Activated CD4-positive, CD25-positive, alpha-beta regulatory T cell treated with anti-CD3 and anti-CD28 coated beads, Interleukin-2, amount 50 U/mL, for 16 hours (primary cell): ENCODE data around the gene RCSD1.
"Not testable (repeated sequence)": the region's sequence is repeated elsewhere in the genome, so short reads cannot be mapped to it uniquely, and the experiment has no call there.

Source experiments
- DNase-seq: peaks from one replicate; pipeline ENCODE4 v3.0.0-alpha.2; 2020; ENCODE audit warnings: low read depth, low spot score

Gene RCSD1

GRCh38 chr1:167629681-167630567 is at the start of gene RCSD1:
Gene RCSD1 (plus strand): TSS chr1:167630232. CDS start chr1:167630424, 192 bp downstream.
- DNase-seq, result peak; percentile 48

GRCh38 chr1:167582064-167582463 is 48.0 kb upstream of the RCSD1 start:
- DNase-seq, result no peak

DNA sequence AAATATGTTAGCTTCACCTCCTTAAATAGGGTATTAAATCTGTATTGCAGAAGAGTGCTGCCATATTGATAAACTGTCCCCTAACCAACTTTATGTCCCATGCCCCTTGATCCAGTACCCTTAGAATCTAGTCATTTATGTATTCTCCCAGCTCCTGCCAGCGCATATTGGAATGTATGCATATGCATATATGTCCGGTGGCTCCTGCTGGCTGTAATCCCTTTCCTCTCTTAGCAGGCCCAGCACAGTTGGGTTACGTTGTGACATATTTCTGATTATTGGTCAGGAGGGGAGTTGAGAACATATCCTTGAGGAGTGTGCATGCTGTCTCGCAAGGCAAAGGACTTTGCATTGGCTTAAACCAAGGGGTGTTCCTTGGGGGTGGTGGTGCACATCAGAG is 47.3 kb upstream of the RCSD1 start:
- no peak for DNase-seq

DNA sequence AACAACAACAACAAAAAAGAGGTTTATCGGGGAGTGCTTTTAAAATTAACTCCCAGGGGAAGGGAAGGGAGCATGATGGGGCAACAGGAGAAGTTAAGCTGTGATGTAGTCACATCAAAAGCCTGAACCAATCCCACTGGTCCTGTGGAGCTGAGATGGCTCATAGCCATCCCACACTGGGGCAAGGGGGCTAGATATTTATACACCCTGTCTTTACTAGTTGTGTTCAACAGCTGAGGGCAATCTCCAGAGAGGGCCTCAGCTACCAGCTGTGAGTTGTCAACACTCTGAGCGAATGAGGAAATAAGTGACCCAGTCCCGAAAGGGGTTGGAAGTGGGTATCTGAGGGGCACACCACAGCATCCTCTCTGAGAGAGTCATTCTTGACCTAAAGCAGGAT is 45.5 kb upstream of the RCSD1 start:
- DNase-seq, result no peak

- DNase-seq, result no peak
These were observed 42.7 kb upstream of the RCSD1 start for GRCh38 chr1:167587342-167587741.

DNA sequence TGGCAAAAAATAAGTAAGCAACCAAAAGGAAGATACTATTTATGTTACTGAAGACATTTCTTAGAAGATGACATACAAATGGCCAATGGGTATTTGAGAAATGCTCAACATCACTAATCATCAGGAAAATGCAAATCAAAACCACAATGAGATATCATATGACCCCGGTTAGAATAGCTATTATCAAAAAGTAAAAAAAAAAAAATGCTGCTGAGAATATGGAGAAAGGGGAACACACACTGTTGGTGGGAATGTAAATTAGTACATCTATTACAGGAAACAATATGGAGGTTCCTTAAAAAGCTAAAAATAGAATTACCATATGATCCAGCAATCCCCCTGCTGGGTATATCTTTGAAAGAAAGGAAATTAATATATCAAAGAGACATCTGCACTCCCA is 42.2 kb upstream of the RCSD1 start:
- DNase-seq, result no peak

- DNase-seq, result no peak
These were observed 41.7 kb upstream of the RCSD1 start for GRCh38 chr1:167588361-167588760.

- DNase-seq, result no peak
These were observed 37.6 kb upstream of the RCSD1 start for GRCh38 chr1:167592475-167592874.

DNA sequence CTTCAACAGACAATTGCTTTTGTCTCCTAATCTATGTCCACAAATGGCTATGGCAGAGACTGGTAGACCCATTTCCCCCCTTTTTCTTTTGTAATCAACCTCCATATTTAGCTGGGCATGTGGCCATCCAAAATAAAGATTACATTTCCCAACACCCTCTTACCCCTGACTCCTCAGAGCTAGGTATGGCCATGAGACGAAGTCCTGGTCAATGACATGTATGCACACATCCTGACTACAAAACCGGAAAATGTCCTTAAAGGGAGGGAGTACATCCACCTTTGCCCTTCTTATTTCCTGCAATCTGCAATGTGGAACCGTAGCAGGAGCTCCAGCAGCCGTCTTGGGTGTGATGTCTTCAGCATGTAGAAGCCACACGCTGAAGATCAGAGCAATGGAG is 36.2 kb upstream of the RCSD1 start:
- DNase-seq, result no peak

- no peak for DNase-seq
These were observed 35.2 kb upstream of the RCSD1 start for GRCh38 chr1:167594822-167595221.

- DNase-seq, result peak; percentile 18
These were observed 30.0 kb upstream of the RCSD1 start for GRCh38 chr1:167599957-167600581.

DNA sequence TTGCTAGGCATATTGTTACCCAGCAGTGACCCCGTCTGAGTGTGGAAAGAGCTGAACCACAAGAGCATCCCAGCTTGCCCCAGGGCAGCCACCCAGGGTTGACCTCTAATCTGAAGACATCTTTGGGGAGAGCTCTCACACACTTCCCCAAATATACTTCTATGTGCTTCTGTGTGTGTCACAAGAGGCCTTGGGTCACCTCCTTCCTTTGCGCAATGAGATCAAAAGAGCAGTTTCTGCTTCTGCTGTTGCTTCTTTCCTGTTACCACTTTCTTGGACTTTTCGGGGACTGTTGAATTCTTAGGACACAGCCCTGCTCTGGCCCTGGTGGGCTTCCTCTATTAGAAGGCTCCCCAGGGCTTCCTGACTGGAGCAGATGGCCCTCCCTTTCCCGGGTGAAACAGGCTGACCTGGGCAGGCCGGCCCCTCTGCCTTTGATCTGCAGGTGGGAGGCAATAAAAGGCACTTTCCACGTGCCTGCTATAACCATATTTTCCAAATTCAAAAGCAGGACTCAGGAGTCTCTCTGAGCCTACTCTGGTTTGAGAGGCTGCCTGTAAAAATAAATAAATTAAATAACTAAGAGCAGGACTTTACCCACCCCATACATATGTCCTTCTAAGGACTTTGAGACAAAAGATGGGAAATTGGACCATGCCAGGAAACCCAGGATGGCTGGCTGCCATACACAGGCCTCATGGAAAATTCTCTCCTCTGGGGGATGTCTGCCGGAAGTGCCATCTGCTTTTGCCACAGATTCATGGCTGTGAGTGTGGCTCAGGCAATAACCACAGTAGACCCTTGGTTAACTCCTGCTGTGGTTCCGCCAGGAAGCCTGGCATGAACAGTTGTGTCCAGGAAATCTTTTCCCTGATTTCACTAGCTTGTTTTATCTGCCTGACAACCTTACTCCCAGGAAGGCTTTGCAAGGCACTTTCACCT is 28.3 kb upstream of the RCSD1 start:
- DNase-seq, result no peak

DNA sequence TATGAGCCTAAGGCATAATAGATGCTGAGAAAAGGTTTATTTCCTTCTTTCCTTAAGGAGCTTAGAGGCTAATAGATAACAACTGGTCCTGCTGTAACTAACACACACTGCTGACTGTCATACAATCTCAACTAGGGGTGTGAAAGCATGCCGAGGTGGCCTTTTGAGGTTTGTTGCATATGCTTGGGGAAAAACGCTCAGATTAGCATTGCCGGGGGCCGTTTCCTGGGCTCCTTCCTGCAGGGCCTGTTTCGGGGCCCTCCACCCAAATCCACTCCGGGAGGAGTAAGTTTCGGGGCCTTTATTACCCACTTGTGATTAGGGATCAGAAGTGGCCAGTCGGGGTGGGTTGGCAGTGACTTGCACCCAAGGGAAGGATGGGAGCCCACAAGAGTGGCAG is 27.2 kb upstream of the RCSD1 start:
- DNase-seq, result no peak

DNA sequence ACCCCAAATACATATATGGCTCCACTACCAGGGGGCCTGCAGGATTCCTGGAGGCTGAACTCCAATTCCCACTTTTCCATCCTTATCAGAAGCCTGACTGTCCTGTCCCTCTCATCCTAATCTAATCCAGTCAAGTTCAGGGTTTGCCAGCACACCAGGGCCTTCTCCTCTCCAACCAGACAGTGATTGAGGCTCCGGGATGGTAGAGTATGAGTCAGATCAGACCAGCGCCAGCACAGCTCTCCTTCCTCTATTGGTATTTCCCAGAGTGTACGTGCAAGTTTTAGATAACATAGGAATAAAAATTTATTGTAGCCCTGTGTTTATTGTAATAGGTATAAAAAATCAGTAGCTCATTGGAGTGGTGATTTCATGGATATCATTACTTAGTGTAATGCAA is 24.5 kb upstream of the RCSD1 start:
- DNase-seq, result no peak

- no peak for DNase-seq
These were observed 18.0 kb upstream of the RCSD1 start for GRCh38 chr1:167611983-167612382.

GRCh38 chr1:167612587-167613385 is 17.2 kb upstream of the RCSD1 start:
- DNase-seq, result no peak

DNA sequence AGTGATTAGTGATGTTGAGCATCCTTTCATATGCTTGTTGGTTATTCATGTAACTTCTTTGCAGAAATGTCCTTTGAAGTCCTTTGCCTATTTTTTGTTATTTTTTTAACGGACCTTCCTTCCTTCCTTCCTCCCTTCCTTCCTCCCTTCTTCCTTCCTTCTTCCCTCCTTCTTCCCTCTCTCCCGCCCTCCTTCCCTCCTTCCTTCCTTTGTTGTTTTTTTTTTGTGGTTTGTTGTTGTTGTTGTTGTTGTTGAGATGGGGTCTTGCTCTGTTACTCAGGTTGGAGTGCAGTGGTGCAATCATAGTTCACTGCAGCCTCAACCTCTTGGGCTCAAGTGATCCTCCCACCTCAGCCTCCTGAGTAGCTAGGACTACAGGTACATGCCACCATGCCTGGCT is 16.0 kb upstream of the RCSD1 start:
- DNase-seq, result not testable (repeated sequence)

- no peak for DNase-seq
These were observed 15.2 kb upstream of the RCSD1 start for GRCh38 chr1:167614851-167615250.

DNA sequence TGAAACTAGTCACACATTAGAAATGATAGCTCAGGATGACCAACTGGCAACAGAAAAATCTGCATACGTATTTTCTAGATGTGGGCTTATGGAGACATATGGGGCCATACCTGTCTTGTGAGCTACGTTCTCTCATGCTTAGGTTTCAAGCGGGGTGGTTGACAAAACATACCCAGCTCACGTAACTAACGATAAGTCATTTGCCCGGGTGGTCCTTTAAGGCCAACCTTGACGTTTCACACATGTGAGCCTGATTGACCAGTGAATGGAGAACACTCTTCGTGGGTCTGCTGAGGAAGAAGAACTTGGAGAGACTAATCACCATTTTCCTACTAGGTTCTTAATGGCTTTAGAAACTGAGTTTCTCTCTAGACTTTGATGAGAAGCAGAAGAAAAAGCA is 13.5 kb upstream of the RCSD1 start:
- no peak for DNase-seq

DNA sequence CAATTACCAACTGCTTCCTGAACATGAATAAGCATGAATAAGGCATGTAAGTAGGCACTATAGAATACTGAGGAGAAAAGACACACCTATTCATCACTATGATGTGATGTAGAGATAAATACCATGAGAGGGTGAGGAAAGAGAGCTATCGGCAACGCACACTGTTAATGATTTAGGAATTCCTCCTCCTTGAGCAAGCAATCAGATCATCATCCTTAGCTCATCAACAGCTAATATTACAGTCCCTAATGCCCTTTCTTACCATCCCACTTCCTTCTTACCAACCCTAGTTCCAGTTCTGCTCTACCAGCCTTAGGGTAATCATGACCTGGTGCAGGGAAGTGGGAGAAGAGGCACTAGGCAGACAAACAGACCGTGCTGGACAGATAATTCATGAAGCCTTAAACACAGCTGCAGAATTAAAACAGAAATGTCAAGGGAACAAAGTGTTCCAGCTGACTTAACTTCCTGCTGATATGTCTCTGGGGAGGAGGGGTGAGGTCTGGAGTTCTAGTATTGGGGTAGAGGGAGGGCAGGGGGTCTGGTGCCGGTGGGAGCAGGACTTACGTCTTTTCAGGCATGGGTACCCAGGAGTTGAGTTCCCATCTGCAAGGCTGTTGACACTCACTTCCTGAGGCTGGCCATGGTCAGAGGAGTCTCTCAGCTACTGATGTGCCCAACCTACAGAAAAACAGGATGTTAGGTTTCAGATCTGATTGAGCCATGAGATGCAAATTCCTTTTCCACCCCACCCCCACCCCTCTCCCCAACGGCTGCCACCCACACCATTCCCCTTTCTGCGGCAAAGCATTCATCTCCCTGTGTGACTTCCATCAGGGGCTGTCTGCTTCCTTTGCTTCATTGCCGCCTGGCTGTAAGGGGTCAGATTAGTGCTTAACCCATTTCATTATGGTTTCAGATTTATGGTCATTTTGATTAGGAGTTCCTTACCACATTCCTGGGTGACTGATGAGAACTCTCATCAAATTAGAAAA is 12.6 kb upstream of the RCSD1 start:
- no peak for DNase-seq
